ENCODE data around the gene EHD4. TPM values are rescaled to one million over a fixed set of nuclear protein-coding genes. Genes with fewer than 3 reads are reported as not detected.

Gene EHD4
- polyA plus RNA-seq, 3 donors: 13.7 to 17.0 (median 15.8) TPM

- no peak for DNase-seq (ENCODE audit: low read depth in 3 of 3, low spot score in 2 of 3)
Observed at GRCh38 chr15:41884458-41884857, 87.9 kb downstream of the EHD4 start.

- no peak for DNase-seq (ENCODE audit: low read depth in 3 of 3, low spot score in 2 of 3)
Observed at GRCh38 chr15:41883484-41883825, 88.9 kb downstream of the EHD4 start.

- no peak for DNase-seq (ENCODE audit: low read depth in 3 of 3, low spot score in 2 of 3)
Observed at GRCh38 chr15:41882689-41883483, 89.5 kb downstream of the EHD4 start.

GRCh38 chr15:41881920-41882688, 90.3 kb downstream of the EHD4 start:
- no peak for DNase-seq (ENCODE audit: low read depth in 3 of 3, low spot score in 2 of 3)

- DNase-seq (ENCODE audit: low read depth in 3 of 3, low spot score in 2 of 3): no peak
Observed at GRCh38 chr15:41881550-41881919, 90.8 kb downstream of the EHD4 start.

GRCh38 chr15:41881086-41881485, 91.3 kb downstream of the EHD4 start:
- DNase-seq (ENCODE audit: low read depth in 3 of 3, low spot score in 2 of 3): no peak

GRCh38 chr15:41880156-41880877, 92.0 kb downstream of the EHD4 start:
- DNase-seq (ENCODE audit: low read depth in 3 of 3, low spot score in 2 of 3): no peak

- no peak for DNase-seq (ENCODE audit: low read depth in 3 of 3, low spot score in 2 of 3)
Observed at GRCh38 chr15:41879321-41879845, 93.0 kb downstream of the EHD4 start.

GRCh38 chr15:41878355-41878699, 94.0 kb downstream of the EHD4 start:
- no peak for DNase-seq (ENCODE audit: low read depth in 3 of 3, low spot score in 2 of 3)

- no peak for DNase-seq (ENCODE audit: low read depth in 3 of 3, low spot score in 2 of 3)
Observed at GRCh38 chr15:41877631-41878354, 94.6 kb downstream of the EHD4 start.

GRCh38 chr15:41876689-41877088, 95.7 kb downstream of the EHD4 start:
- DNase-seq (ENCODE audit: low read depth in 3 of 3, low spot score in 2 of 3): no peak

GRCh38 chr15:41876007-41876406, 96.3 kb downstream of the EHD4 start:
- no peak for DNase-seq (ENCODE audit: low read depth in 3 of 3, low spot score in 2 of 3)

GRCh38 chr15:41874736-41875135, 97.6 kb downstream of the EHD4 start:
- DNase-seq (ENCODE audit: low read depth in 3 of 3, low spot score in 2 of 3): no peak

GRCh38 chr15:41873711-41874110, 98.6 kb downstream of the EHD4 start:
- DNase-seq (ENCODE audit: low read depth in 3 of 3, low spot score in 2 of 3): no peak

- DNase-seq (ENCODE audit: low read depth in 3 of 3, low spot score in 2 of 3): no peak
Observed at GRCh38 chr15:41872166-41872747, 100.1 kb downstream of the EHD4 start.

GRCh38 chr15:41871175-41871905, 101.0 kb downstream of the EHD4 start:
- DNase-seq (ENCODE audit: low read depth in 3 of 3, low spot score in 2 of 3): no peak

GRCh38 chr15:41870689-41871081, 101.7 kb downstream of the EHD4 start:
- DNase-seq (ENCODE audit: low read depth in 3 of 3, low spot score in 2 of 3): no peak

- DNase-seq (ENCODE audit: low read depth in 3 of 3, low spot score in 2 of 3): no peak
Observed at GRCh38 chr15:41869770-41870688, 102.3 kb downstream of the EHD4 start.

- no peak for DNase-seq (ENCODE audit: low read depth in 3 of 3, low spot score in 2 of 3)
Observed at GRCh38 chr15:41868321-41868720, 104.0 kb downstream of the EHD4 start.
